HepG2 (cell line): ENCODE results near the gene CD14. TPM values are rescaled to one million over a fixed set of nuclear protein-coding genes. Genes with fewer than 3 reads are reported as not detected.

Experiments
- CENPX ChIP-seq: sonication (generic); formaldehyde crosslinking; IDR thresholded peaks from 2 replicates; pipeline ENCODE4 v1.9.0; 2021; ENCODE audit warnings: mild to moderate bottlenecking, missing genetic modification reagents, moderate library complexity
- IKZF1 ChIP-seq: fragments of 450-650 bp; IDR thresholded peaks from 2 replicates; pipeline ENCODE4 v1.7.1; 2016
- JUNB ChIP-seq: sonication (generic); formaldehyde crosslinking; IDR thresholded peaks from 2 replicates; pipeline ENCODE4 v1.8.0; 2022; ENCODE audit warnings: missing genetic modification reagents, mild to moderate bottlenecking, borderline replicate concordance
- KDM3A ChIP-seq: IDR thresholded peaks from 2 replicates; pipeline ENCODE4 v1.6.1; 2018; ENCODE audit warnings: low read depth, missing compliant biosample characterization
- MXD4 ChIP-seq: IDR thresholded peaks from 2 replicates; pipeline ENCODE4 v1.6.1; 2016; ENCODE audit warnings: mild to moderate bottlenecking, missing biosample characterization, missing genetic modification reagents
- MXI1 ChIP-seq: IDR thresholded peaks from 3 replicates; pipeline ENCODE4 v1.6.1; 2012; ENCODE audit warnings: low read depth, low read length, inconsistent platforms, borderline replicate concordance
- SIX1 ChIP-seq: sonication (generic); formaldehyde crosslinking; IDR thresholded peaks from 2 replicates; pipeline ENCODE4 v1.4.0; 2020; ENCODE audit warnings: missing genetic modification reagents, borderline replicate concordance
- ZNF331 ChIP-seq: sonication (generic); formaldehyde crosslinking; IDR thresholded peaks from 2 replicates; pipeline ENCODE4 v1.4.0; 2020; ENCODE audit warnings: missing genetic modification reagents
- ZNF34 ChIP-seq: sonication (generic); formaldehyde crosslinking; IDR thresholded peaks from 2 replicates; pipeline ENCODE4 v1.4.0; 2020; ENCODE audit warnings: mild to moderate bottlenecking, missing genetic modification reagents, borderline replicate concordance
- ZNF615 ChIP-seq: sonication (generic); formaldehyde crosslinking; IDR thresholded peaks from 2 replicates; pipeline ENCODE4 v1.5.0; 2020; ENCODE audit warnings: mild to moderate bottlenecking, missing genetic modification reagents, borderline replicate concordance
- ZSCAN20 ChIP-seq: sonication (generic); formaldehyde crosslinking; IDR thresholded peaks from 2 replicates; pipeline ENCODE4 v1.4.0; 2020; ENCODE audit warnings: missing genetic modification reagents, mild to moderate bottlenecking, borderline replicate concordance
- polyA plus RNA-seq, 8 experiments: library from polyadenylated mRNA; depleted of rRNA in 3 of 8; stranded (reverse) in 7 of 8; unstranded in 1 of 8; fragments of >200 nt; fragmentation: Illumina TruSeq in 4 of 8; extraction: Trizol in 4 of 8; gene quantifications; 2 replicates each; pipeline versions ENCODE4 v1.2.1 to v1.2.3, GENCODE V29; 2011 to 2016; ENCODE audit warnings: low read depth in 4 of 8, missing spikeins in 1 of 8, mixed read lengths in 1 of 8; ENCODE audit not compliant: insufficient read depth in 1 of 8
- total RNA-seq, 5 experiments: library from RNA; depleted of rRNA; stranded (reverse); fragments of >200 nt; fragmentation: Illumina TruSeq; extraction: Trizol; gene quantifications; 2 replicates each; pipeline ENCODE4 v1.2.3, GENCODE V29; 2016; ENCODE audit warnings: low read depth in 1 of 5
- TF ChIP-seq, protein P1 (sequence below), 2 experiments: fragments of 450-650 bp in 1 of 2; sonication (generic) in 1 of 2; formaldehyde crosslinking in 1 of 2; IDR thresholded peaks; 2 replicates each; pipeline versions ENCODE4 v1.6.1 to v1.8.0; 2016 to 2022; ENCODE audit warnings: antibody characterized with exemption in 1 of 2, mild to moderate bottlenecking in 1 of 2, missing genetic modification reagents in 1 of 2
- TF ChIP-seq, protein P2 (sequence below): sonication (generic); formaldehyde crosslinking; IDR thresholded peaks from 2 replicates; pipeline ENCODE4 v1.4.0; 2020; ENCODE audit warnings: missing genetic modification reagents, mild to moderate bottlenecking, borderline replicate concordance
- TF ChIP-seq, protein P3 (sequence below): sonication (generic); formaldehyde crosslinking; conservative IDR thresholded peaks from 2 replicates; pipeline ENCODE4 v1.4.0; 2020; ENCODE audit warnings: missing genetic modification reagents

Gene CD14
- total and polyA plus RNA-seq, 2 of the 13 experiments (the other 11 are each of a cell fraction or from before 2014, with no cell fraction given) = 1.7 to 4.7 TPM

DNA sequence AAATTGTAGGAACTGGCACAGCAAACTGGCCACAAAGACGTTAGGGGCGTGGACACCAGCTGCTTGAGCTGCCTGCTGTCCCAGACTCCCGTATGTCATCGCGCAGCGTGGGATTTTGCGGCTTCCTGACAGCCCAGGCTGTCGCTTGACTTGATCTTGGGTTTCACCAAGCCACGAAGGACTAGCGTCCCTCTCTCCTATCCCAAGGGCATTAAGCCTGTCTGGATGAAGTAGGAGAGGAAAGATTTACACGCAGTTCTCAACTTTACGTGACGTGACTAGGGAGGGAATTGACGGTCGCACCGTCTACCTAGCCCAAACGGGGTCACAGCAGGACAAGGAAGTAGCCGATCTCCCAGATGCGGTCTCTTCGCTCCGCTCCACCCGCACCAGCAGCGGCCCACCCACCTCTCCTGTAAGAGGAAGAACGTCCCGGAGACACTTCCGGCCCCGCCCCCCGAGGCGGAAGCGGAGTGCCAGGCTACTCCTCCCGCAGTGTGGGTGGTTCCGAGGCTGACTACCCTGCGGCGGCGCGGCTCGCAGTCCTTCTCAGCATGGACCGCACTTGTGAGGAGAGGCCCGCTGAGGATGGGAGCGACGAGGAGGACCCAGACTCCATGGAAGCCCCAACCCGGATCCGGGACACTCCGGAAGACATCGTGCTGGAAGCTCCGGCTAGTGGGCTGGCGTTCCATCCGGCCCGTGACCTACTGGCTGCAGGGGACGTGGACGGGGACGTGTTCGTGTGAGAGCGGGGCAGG, 31.6 kb upstream of the CD14 start, which contains the start of gene WDR55 (continued):
- TF ChIP-seq, protein P1, sequence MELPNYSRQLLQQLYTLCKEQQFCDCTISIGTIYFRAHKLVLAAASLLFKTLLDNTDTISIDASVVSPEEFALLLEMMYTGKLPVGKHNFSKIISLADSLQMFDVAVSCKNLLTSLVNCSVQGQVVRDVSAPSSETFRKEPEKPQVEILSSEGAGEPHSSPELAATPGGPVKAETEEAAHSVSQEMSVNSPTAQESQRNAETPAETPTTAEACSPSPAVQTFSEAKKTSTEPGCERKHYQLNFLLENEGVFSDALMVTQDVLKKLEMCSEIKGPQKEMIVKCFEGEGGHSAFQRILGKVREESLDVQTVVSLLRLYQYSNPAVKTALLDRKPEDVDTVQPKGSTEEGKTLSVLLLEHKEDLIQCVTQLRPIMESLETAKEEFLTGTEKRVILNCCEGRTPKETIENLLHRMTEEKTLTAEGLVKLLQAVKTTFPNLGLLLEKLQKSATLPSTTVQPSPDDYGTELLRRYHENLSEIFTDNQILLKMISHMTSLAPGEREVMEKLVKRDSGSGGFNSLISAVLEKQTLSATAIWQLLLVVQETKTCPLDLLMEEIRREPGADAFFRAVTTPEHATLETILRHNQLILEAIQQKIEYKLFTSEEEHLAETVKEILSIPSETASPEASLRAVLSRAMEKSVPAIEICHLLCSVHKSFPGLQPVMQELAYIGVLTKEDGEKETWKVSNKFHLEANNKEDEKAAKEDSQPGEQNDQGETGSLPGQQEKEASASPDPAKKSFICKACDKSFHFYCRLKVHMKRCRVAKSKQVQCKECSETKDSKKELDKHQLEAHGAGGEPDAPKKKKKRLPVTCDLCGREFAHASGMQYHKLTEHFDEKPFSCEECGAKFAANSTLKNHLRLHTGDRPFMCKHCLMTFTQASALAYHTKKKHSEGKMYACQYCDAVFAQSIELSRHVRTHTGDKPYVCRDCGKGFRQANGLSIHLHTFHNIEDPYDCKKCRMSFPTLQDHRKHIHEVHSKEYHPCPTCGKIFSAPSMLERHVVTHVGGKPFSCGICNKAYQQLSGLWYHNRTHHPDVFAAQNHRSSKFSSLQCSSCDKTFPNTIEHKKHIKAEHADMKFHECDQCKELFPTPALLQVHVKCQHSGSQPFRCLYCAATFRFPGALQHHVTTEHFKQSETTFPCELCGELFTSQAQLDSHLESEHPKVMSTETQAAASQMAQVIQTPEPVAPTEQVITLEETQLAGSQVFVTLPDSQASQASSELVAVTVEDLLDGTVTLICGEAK (IDR thresholded peaks at IDR 0.05) = peak; percentile 66
- TF ChIP-seq, protein P1 (CRISPR knock-in tag; IDR thresholded peaks at IDR 0.05) = no peak; the same call in 1 of the 2 replicates
- TF ChIP-seq SIX1 (CRISPR knock-in tag) (0 out of 2 replicates have a peak, but pooled peaks have one; percentile 21), KDM3A (CRISPR knock-in tag) (peak; percentile 56; the same call in 1 of the 2 replicates), IKZF1 (no peak), ZNF34 (no peak), ZNF615 (no peak), ZSCAN20 (no peak), JUNB (CRISPR knock-in tag) (no peak), MXD4 (CRISPR knock-in tag) (peak; percentile 88), MXI1 (peak; percentile 85; the same call in 2 of the 3 replicates), CENPX (CRISPR knock-in tag) (no peak), ZNF331 (CRISPR knock-in tag) (peak; percentile 8; the same call in 1 of the 2 replicates)
- TF ChIP-seq, protein P2, sequence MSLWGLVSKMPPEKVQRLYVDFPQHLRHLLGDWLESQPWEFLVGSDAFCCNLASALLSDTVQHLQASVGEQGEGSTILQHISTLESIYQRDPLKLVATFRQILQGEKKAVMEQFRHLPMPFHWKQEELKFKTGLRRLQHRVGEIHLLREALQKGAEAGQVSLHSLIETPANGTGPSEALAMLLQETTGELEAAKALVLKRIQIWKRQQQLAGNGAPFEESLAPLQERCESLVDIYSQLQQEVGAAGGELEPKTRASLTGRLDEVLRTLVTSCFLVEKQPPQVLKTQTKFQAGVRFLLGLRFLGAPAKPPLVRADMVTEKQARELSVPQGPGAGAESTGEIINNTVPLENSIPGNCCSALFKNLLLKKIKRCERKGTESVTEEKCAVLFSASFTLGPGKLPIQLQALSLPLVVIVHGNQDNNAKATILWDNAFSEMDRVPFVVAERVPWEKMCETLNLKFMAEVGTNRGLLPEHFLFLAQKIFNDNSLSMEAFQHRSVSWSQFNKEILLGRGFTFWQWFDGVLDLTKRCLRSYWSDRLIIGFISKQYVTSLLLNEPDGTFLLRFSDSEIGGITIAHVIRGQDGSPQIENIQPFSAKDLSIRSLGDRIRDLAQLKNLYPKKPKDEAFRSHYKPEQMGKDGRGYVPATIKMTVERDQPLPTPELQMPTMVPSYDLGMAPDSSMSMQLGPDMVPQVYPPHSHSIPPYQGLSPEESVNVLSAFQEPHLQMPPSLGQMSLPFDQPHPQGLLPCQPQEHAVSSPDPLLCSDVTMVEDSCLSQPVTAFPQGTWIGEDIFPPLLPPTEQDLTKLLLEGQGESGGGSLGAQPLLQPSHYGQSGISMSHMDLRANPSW = 0 out of 2 replicates have a peak, but pooled peaks have one; percentile 53
- TF ChIP-seq, protein P3, sequence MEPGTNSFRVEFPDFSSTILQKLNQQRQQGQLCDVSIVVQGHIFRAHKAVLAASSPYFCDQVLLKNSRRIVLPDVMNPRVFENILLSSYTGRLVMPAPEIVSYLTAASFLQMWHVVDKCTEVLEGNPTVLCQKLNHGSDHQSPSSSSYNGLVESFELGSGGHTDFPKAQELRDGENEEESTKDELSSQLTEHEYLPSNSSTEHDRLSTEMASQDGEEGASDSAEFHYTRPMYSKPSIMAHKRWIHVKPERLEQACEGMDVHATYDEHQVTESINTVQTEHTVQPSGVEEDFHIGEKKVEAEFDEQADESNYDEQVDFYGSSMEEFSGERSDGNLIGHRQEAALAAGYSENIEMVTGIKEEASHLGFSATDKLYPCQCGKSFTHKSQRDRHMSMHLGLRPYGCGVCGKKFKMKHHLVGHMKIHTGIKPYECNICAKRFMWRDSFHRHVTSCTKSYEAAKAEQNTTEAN (CRISPR knock-in tag) = no peak
